Endothelial cell of umbilical vein (primary cell): Measurements from ENCODE around the gene RFX2. TPM values are rescaled to one million over a fixed set of nuclear protein-coding genes. Genes with fewer than 3 reads are reported as not detected.

Experiments
- BruUV-seq: library from RNA; stranded (reverse); fragments of 400-500 nt; replicated peaks from 2 replicates; lab custom pipeline; 2021; lab: Mats Ljungman, UMichigan
- CTCF ChIA-PET: fragments of 300-600, 350-600 bp; sonication (Branson Sonifier 250); formaldehyde crosslinking; loops from one replicate; lab custom pipeline; 2021; ENCODE audit warnings: antibody characterized with exemption, inconsistent platforms; lab: Charles Lee
- POLR2A ChIA-PET: fragments of 300-600, 350-600 bp; sonication (Branson Sonifier 250); formaldehyde crosslinking; loops from one replicate; lab custom pipeline; 2021; ENCODE audit warnings: antibody characterized with exemption, inconsistent platforms; lab: Charles Lee
- DNase-seq: peaks from one replicate; pipeline ENCODE4 v3.0.0-alpha.2; 2011; ENCODE audit warnings: low read depth, low spot score
- FAIRE-seq: peaks from 2 replicates; lab custom pipeline; 2011; peaks lifted over from hg19 to GRCh38; lab: Jason Lieb, UNC
- H2AFZ ChIP-seq: 2 replicates; pipeline ENCODE4 v1.6.0; 2012; ENCODE audit warnings: low read depth, low read length, control low read depth, inconsistent platforms
- H3K27ac ChIP-seq: 2 replicates; pipeline ENCODE4 v1.5.1; 2011; ENCODE audit warnings: low read depth, mild to moderate bottlenecking, control low read depth, low read length, moderate library complexity; ENCODE audit not compliant: insufficient read depth
- H3K27me3 ChIP-seq, 2 experiments: 2 replicates each; pipeline versions ENCODE4 v1.6.0 to v1.6.1; 2011; ENCODE audit warnings: low read length in 2 of 2, mixed read lengths in 1 of 2; ENCODE audit not compliant: control insufficient read depth in 2 of 2, insufficient read depth in 2 of 2
- H3K36me3 ChIP-seq, 2 experiments: 2 replicates in 1 of 2; 3 replicates in 1 of 2; pipeline ENCODE4 v1.5.1; 2011; ENCODE audit warnings: low read length in 2 of 2, mild to moderate bottlenecking in 1 of 2, moderate library complexity in 1 of 2; ENCODE audit not compliant: control insufficient read depth in 2 of 2, insufficient read depth in 2 of 2; ENCODE audit errors: extremely low read depth in 1 of 2
- H3K4me1 ChIP-seq: 3 replicates; pipeline ENCODE4 v1.5.1; 2011; ENCODE audit warnings: mild to moderate bottlenecking, low read length; ENCODE audit not compliant: control insufficient read depth, insufficient read depth; ENCODE audit errors: extremely low read depth
- H3K4me2 ChIP-seq: 2 replicates; pipeline ENCODE4 v1.6.1; 2011; ENCODE audit warnings: low read length, control low read depth, mixed read lengths; ENCODE audit not compliant: insufficient read depth
- H3K4me3 ChIP-seq, 3 experiments: fragments of 200-600 bp in 1 of 3; sonication (generic), shearing (Covaris generic) in 1 of 3; replicated peaks in 1 of 3; 2 replicates each; pipeline ENCODE4 v1.5.1; 2011 to 2016; ENCODE audit warnings: control low read depth in 3 of 3, low read length in 3 of 3, mild to moderate bottlenecking in 2 of 3, inconsistent platforms in 1 of 3, low read depth in 1 of 3, moderate library complexity in 1 of 3; ENCODE audit not compliant: insufficient read depth in 1 of 3
- H3K79me2 ChIP-seq: 2 replicates; pipeline ENCODE4 v1.6.0; 2012; ENCODE audit warnings: low read length, inconsistent platforms; ENCODE audit not compliant: control insufficient read depth, insufficient read depth
- H3K9ac ChIP-seq: replicated peaks from 2 replicates; pipeline ENCODE3; 2011; ENCODE audit warnings: low read length, control low read depth; ENCODE audit not compliant: insufficient read depth; ENCODE audit errors: extremely low read depth
- H3K9me1 ChIP-seq: replicated peaks from 3 replicates; pipeline ENCODE4 v1.6.0; 2011; ENCODE audit warnings: mild to moderate bottlenecking, low read length; ENCODE audit not compliant: control insufficient read depth, insufficient read depth; ENCODE audit errors: extremely low read depth
- H3K9me3 ChIP-seq: replicated peaks from 2 replicates; pipeline ENCODE4 v1.5.1; 2012; ENCODE audit warnings: low read length, inconsistent platforms; ENCODE audit not compliant: control insufficient read depth, insufficient read depth
- H4K20me1 ChIP-seq: replicated peaks from 2 replicates; pipeline ENCODE3; 2011; ENCODE audit warnings: mild to moderate bottlenecking, low read length; ENCODE audit not compliant: control insufficient read depth, insufficient read depth; ENCODE audit errors: extremely low read depth
- EZH2 ChIP-seq: IDR thresholded peaks from 2 replicates; pipeline ENCODE4 v1.6.1; 2012; ENCODE audit warnings: borderline replicate concordance, low read depth, mild to moderate bottlenecking, moderate library complexity, low read length, inconsistent platforms; ENCODE audit not compliant: severe bottlenecking
- FOS ChIP-seq: IDR thresholded peaks from 2 replicates; pipeline ENCODE4 v1.6.1; 2011; ENCODE audit warnings: mild to moderate bottlenecking, low read length, moderate library complexity, borderline replicate concordance; ENCODE audit not compliant: insufficient read depth
- GATA2 ChIP-seq: IDR thresholded peaks from 2 replicates; pipeline ENCODE4 v1.7.0; 2011; ENCODE audit warnings: low read depth, mild to moderate bottlenecking, moderate library complexity, mixed read lengths, low read length; ENCODE audit not compliant: insufficient read length, insufficient read depth
- JUN ChIP-seq: IDR thresholded peaks from 2 replicates; pipeline ENCODE4 v1.6.1; 2011; ENCODE audit warnings: borderline replicate concordance, low read depth; ENCODE audit not compliant: insufficient read length, insufficient read depth
- MYC ChIP-seq: IDR thresholded peaks from one replicate; pipeline ENCODE4 v1.6.1; 2011; ENCODE audit warnings: mild to moderate bottlenecking, low read depth, low read length
- POLR2A ChIP-seq: IDR thresholded peaks from 2 replicates; pipeline ENCODE4 v1.6.1; 2012; ENCODE audit warnings: low read depth, mild to moderate bottlenecking, control low read depth, low read length
- POLR2AphosphoS5 ChIP-seq: IDR thresholded peaks from 2 replicates; pipeline ENCODE4 v1.6.1; 2012; ENCODE audit warnings: low read depth, mild to moderate bottlenecking, control low read depth, low read length, moderate library complexity; ENCODE audit not compliant: insufficient read depth
- dilution Hi-C: fragments of 300-500 bp; cut with MboI; formaldehyde crosslinking; loops from one replicate; pipeline ENCODE4 v1.15.0; 2019; ENCODE audit warnings: low sequenced_read_pairs; ENCODE audit not compliant: extremely low pct_ligation_motif_present
- intact Hi-C: fragments of 100-400 bp; cut with micrococcal nuclease; formaldehyde crosslinking; loops from one replicate; pipeline ENCODE4 v1.10.0; 2022
- polyA plus RNA-seq, 4 experiments: library from polyadenylated mRNA; depleted of rRNA in 3 of 4; stranded (reverse) in 3 of 4; unstranded in 1 of 4; fragments of >200 nt; gene quantifications; 2 replicates each; pipeline versions ENCODE4 v1.2.1 to v1.2.3, GENCODE V29; 2011 to 2012; ENCODE audit warnings: missing spikeins in 1 of 4
- total RNA-seq: library from RNA; stranded (reverse); gene quantifications from 2 replicates; pipeline ENCODE4 v1.2.3, GENCODE V29; 2021
- TF ChIP-seq, protein P1 (sequence below): IDR thresholded peaks from 2 replicates; pipeline ENCODE4 v1.6.1; 2011; ENCODE audit not compliant: insufficient read depth, insufficient read length
- TF ChIP-seq, protein P2 (sequence below), 2 donors: IDR thresholded peaks; 1 replicate in 1 of 2; 2 replicates in 1 of 2; pipeline ENCODE4 v1.5.1; 2011; ENCODE audit warnings: low read length in 2 of 2, mild to moderate bottlenecking in 2 of 2, moderate library complexity in 2 of 2, control low read depth in 1 of 2, inconsistent platforms in 1 of 2, low read depth in 1 of 2; ENCODE audit not compliant: insufficient read depth in 1 of 2; ENCODE audit errors: extremely low read depth in 1 of 2

RFX2 gene
- total and polyA plus RNA-seq, 2 donors (not counting 3 experiments of a cell fraction or from before 2014, with no cell fraction given): 16.1 to 19.0 TPM

DNA sequence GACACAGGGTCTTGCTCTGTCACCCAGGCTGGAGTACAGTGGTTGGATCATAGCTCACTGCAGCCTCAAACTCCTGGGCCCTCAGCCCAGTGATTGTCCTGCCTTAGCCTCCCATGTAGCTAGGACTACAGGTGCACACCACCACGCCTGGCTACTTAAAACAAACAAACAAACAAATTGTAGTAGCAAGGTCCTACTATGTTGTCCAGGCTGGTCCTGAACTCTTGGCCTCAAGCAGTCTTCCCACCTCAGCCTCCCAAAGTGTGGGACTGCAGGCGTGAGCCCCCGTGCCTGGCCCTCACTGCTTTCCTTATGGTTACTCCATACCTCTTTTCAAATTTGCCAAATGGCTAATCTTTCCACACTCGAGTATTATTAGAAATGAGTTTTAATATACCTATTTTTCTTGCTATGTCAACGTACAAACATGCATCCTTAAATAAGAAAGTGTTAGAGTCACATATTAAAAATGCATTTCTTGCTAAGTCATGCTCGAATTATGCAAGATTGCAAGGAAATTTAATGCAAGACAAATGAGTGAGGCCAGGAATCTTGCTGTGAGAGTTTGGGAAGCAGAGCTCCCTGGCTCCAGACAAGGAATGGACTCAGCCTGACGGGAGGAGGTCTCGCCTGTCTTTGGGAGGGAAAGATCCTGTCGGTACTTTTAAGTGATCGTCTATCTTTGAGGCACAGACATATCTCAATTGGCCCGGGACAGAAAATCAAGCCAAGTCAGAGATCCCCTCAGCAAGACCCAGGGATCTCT is 39.4 kb downstream of the RFX2 start:
- DNase-seq (no peak), FAIRE-seq (no peak)
- H3K9ac ChIP-seq: no peak overlapping the region
- no peak overlapping the region for H3K27ac ChIP-seq
- CTCF ChIA-PET: interaction anchor here (1.6 kb wide), 1 partner anchor 55 kb away, joined by 4 read pairs; no protein-coding TSS in a partner anchor
- no peaks in the 10 kb centered on the region for H3K9me3 ChIP-seq
- H3K4me2 ChIP-seq: no peak overlapping the region
- no peaks in the 10 kb centered on the region for H4K20me1 ChIP-seq
- no peak overlapping the region for H2AFZ ChIP-seq
- POLR2A ChIA-PET: no interaction called here
- dilution Hi-C loops: no loop called here
- no peaks in the 10 kb centered on the region for H3K9me1 ChIP-seq
- intact Hi-C loops: no loop called here
- no peak overlapping the region for H3K4me3 ChIP-seq
- H3K79me2 ChIP-seq: no peaks in the 10 kb centered on the region
- BruUV-seq: no TSS peak
- no peaks in the 10 kb centered on the region for H3K27me3 ChIP-seq
- no peaks in the 10 kb centered on the region for H3K36me3 ChIP-seq
- H3K4me1 ChIP-seq: peaks cover 20% of the 10 kb centered on the region
- no peak for TF ChIP-seq MYC
- TF ChIP-seq FOS: no peak
- TF ChIP-seq POLR2AphosphoS5: no peak
- TF ChIP-seq GATA2: no peak
- TF ChIP-seq, protein P1, sequence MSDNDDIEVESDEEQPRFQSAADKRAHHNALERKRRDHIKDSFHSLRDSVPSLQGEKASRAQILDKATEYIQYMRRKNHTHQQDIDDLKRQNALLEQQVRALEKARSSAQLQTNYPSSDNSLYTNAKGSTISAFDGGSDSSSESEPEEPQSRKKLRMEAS: no peak
- no peak for TF ChIP-seq JUN
- TF ChIP-seq, protein P2, sequence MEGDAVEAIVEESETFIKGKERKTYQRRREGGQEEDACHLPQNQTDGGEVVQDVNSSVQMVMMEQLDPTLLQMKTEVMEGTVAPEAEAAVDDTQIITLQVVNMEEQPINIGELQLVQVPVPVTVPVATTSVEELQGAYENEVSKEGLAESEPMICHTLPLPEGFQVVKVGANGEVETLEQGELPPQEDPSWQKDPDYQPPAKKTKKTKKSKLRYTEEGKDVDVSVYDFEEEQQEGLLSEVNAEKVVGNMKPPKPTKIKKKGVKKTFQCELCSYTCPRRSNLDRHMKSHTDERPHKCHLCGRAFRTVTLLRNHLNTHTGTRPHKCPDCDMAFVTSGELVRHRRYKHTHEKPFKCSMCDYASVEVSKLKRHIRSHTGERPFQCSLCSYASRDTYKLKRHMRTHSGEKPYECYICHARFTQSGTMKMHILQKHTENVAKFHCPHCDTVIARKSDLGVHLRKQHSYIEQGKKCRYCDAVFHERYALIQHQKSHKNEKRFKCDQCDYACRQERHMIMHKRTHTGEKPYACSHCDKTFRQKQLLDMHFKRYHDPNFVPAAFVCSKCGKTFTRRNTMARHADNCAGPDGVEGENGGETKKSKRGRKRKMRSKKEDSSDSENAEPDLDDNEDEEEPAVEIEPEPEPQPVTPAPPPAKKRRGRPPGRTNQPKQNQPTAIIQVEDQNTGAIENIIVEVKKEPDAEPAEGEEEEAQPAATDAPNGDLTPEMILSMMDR (IDR thresholded peaks at IDR 0.05; ENCODE audit: extremely low read depth in 1 of 2, insufficient read depth in 1 of 2, low read depth in 1 of 2, low read length in 2 of 2): no peak
- TF ChIP-seq POLR2A: no peak
- no peak for TF ChIP-seq EZH2
